PC-9 (cell line): ENCODE measurements around the gene PEA15.

ENCODE experiments used
- CTCF ChIP-seq: fragments of 200-600 bp; sonication (generic); conservative IDR thresholded peaks from 2 replicates; pipeline ENCODE4 v1.6.1; 2017; ENCODE audit warnings: mixed run types, antibody characterized with exemption, mild to moderate bottlenecking, moderate library complexity
- EZH2 ChIP-seq: fragments of 200-600 bp; sonication (generic); IDR thresholded peaks from 2 replicates; pipeline ENCODE4 v1.8.0; 2017; ENCODE audit warnings: antibody characterized with exemption, low read depth

DNA sequence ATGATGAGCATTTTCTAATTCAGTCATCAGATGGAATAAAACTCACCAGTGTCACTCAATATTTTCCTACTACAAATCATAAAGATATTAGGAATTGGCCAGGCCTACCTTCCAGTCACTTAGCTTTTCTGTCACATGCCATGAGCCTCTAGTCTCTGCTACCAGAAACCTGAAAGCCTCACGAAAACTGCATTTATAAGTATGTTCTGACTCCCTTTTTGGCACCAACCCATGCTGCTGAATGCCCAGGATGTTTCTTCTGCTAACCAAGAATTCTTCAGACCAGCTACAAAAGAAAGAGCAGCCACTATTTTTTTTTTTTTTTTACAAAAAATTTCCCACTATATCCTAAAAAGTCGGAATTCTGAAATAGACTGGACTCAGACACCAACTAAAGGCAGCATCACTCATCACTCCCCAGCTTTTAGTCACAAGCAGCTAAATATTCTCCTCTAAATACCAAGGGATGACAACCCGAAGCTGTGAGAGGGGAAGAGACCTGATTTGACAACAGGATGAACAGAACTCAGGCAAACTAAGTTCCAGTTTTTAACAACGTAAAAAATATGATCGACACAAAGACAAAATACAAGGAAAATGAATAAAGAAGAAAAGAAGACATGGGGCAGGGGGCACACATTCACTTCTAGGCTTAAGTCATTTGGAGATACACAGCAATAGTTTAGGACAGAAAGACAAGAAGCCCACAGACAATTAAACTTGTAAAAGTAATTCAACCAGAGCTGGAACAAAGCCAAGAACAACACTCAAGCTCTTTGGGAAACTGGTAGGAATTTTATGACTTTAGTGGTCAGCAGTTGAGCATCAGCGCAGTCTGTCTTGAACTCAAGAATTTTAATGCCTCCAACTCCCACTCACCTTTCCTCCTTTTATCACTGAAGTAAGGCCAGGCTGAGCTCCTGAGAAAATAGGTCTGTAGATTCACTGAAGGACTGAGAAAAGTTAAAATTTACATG, 55.5 kb downstream of the PEA15 start:
- TF ChIP-seq CTCF, result no peak
- no peak for TF ChIP-seq EZH2
